ENCODE data around the gene DAB2IP.

Gene DAB2IP

GRCh38 chr9:121738411-121738810, 87.0 kb downstream of the DAB2IP start:
- Histone ChIP-seq H3K27ac (ENCODE audit: low read depth, low read length) (no peak overlapping the region), H3K9me3 (ENCODE audit: control insufficient read depth, insufficient read depth, low read length) (no peaks in the 10 kb centered on the region), H3K4me3 (ENCODE audit: low read length) (no peak overlapping the region), H3K4me1 (ENCODE audit: control insufficient read depth, low read length) (peaks cover 8% of the 10 kb centered on the region), H3K9me2 (replicated peaks; ENCODE audit: control insufficient read depth, low read length) (no peaks in the 10 kb centered on the region), H3K27me3 (ENCODE audit: control insufficient read depth, low read length) (peaks cover 3% of the 10 kb centered on the region; the same call in 1 of the 2 replicates), H3K36me3 (ENCODE audit: control insufficient read depth, low read length) (no peaks in the 10 kb centered on the region), H3F3A (ENCODE audit: control insufficient read depth, insufficient read depth) (no peaks in the 10 kb centered on the region), H3K4me2 (ENCODE audit: low read length) (no peak overlapping the region), H4K20me1 (ENCODE audit: control insufficient read depth, insufficient read depth, low read depth, low read length) (no peaks in the 10 kb centered on the region), H3K79me2 (ENCODE audit: control insufficient read depth, low read length) (no peaks in the 10 kb centered on the region)
- no peak for TF ChIP-seq CTCF (IDR thresholded peaks at IDR 0.05; ENCODE audit: low read depth, low read length, poor library complexity, severe bottlenecking)

DNA sequence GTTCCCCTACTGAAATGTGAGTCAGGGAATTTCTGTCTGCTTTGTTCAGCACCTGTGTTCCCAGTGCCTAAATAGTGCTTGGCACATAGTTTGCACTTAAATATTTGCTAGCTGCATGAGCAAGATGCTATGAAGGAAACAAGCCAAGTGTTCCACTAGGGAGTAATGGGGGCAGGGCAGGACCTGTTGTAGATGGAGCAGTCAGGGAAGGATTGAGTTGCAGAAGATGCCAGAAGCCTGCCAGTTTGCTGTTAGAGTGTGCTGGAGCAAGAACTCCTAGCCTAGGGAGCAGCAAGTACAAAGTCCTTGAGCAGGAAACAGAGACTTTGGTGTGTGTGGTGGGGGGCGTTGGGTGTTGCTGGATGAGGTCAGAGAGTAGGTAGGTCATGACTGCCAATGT, 87.5 kb downstream of the DAB2IP start:
- no peak overlapping the region for H3K27ac ChIP-seq (ENCODE audit: low read depth, low read length)

GRCh38 chr9:121739971-121740370, 88.5 kb downstream of the DAB2IP start:
- H4K20me1 ChIP-seq (ENCODE audit: control insufficient read depth, insufficient read depth, low read depth, low read length): no peaks in the 10 kb centered on the region
- peaks cover 3% of the 10 kb centered on the region; the same call in 1 of the 2 replicates for H3K27me3 ChIP-seq (ENCODE audit: control insufficient read depth, low read length)
- peaks cover 13% of the 10 kb centered on the region for H3K4me1 ChIP-seq (ENCODE audit: control insufficient read depth, low read length)
- no peak overlapping the region for H3K4me2 ChIP-seq (ENCODE audit: low read length)
- H3K4me3 ChIP-seq (ENCODE audit: low read length): no peak overlapping the region
- H3F3A ChIP-seq (ENCODE audit: control insufficient read depth, insufficient read depth): no peaks in the 10 kb centered on the region
- TF ChIP-seq EZH2phosphoT487 (IDR thresholded peaks at IDR 0.05; ENCODE audit: borderline replicate concordance, low read length) (no peak), CTCF (IDR thresholded peaks at IDR 0.05; ENCODE audit: low read depth, low read length, poor library complexity, severe bottlenecking) (no peak)
- no peaks in the 10 kb centered on the region for H3K36me3 ChIP-seq (ENCODE audit: control insufficient read depth, low read length)
- no peaks in the 10 kb centered on the region for H3K9me2 ChIP-seq (replicated peaks; ENCODE audit: control insufficient read depth, low read length)
- no peaks in the 10 kb centered on the region for H3K9me3 ChIP-seq (ENCODE audit: control insufficient read depth, insufficient read depth, low read length)
- H3K27ac ChIP-seq (ENCODE audit: low read depth, low read length): no peak overlapping the region
- no peaks in the 10 kb centered on the region for H3K79me2 ChIP-seq (ENCODE audit: control insufficient read depth, low read length)

More for the DNA sequence above, 87.5 kb downstream of the DAB2IP start:
- Histone ChIP-seq H3K36me3 (ENCODE audit: control insufficient read depth, low read length) (no peaks in the 10 kb centered on the region), H4K20me1 (ENCODE audit: control insufficient read depth, insufficient read depth, low read depth, low read length) (no peaks in the 10 kb centered on the region), H3K27me3 (ENCODE audit: control insufficient read depth, low read length) (peaks cover 3% of the 10 kb centered on the region; the same call in 1 of the 2 replicates), H3K4me3 (ENCODE audit: low read length) (no peak overlapping the region), H3K4me1 (ENCODE audit: control insufficient read depth, low read length) (peaks cover 8% of the 10 kb centered on the region), H3K9me3 (ENCODE audit: control insufficient read depth, insufficient read depth, low read length) (no peaks in the 10 kb centered on the region), H3K79me2 (ENCODE audit: control insufficient read depth, low read length) (no peaks in the 10 kb centered on the region), H3K4me2 (ENCODE audit: low read length) (no peak overlapping the region), H3K9me2 (replicated peaks; ENCODE audit: control insufficient read depth, low read length) (no peaks in the 10 kb centered on the region), H3F3A (ENCODE audit: control insufficient read depth, insufficient read depth) (no peaks in the 10 kb centered on the region)
- TF ChIP-seq CTCF (IDR thresholded peaks at IDR 0.05; ENCODE audit: low read depth, low read length, poor library complexity, severe bottlenecking): no peak
- TF ChIP-seq EZH2phosphoT487 (IDR thresholded peaks at IDR 0.05; ENCODE audit: borderline replicate concordance, low read length): no peak
